Muscle layer of duodenum (tissue), 2 donors: Measurements from ENCODE around the gene CDH13.

Experiments
- H3K27ac ChIP-seq: one replicate; pipeline ENCODE4 v1.7.0; 2013; ENCODE audit warnings: mild to moderate bottlenecking, low read length
- H3K27me3 ChIP-seq: one replicate; pipeline ENCODE4 v1.7.0; 2013; ENCODE audit warnings: low read depth, mild to moderate bottlenecking, control low read depth, low read length
- H3K36me3 ChIP-seq, 2 donors: one replicate each; pipeline ENCODE4 v1.7.0; 2013; ENCODE audit warnings: low read length in 2 of 2, control low read depth in 1 of 2, mild to moderate bottlenecking in 1 of 2; ENCODE audit not compliant: insufficient read depth in 2 of 2, control insufficient read depth in 1 of 2
- H3K4me1 ChIP-seq, 2 donors: one replicate each; pipeline ENCODE4 v1.7.0; 2013; ENCODE audit warnings: low read length in 2 of 2, mild to moderate bottlenecking in 2 of 2, control low read depth in 1 of 2, moderate library complexity in 1 of 2; ENCODE audit not compliant: insufficient read depth in 2 of 2, control insufficient read depth in 1 of 2
- H3K4me3 ChIP-seq, 2 donors: one replicate each; pipeline ENCODE4 v1.7.0; 2013; ENCODE audit warnings: low read length in 2 of 2, low read depth in 1 of 2, mild to moderate bottlenecking in 1 of 2
- H3K9me3 ChIP-seq, 2 donors: one replicate each; pipeline ENCODE4 v1.7.0; 2013; ENCODE audit warnings: low read length in 2 of 2, control low read depth in 1 of 2, mild to moderate bottlenecking in 1 of 2; ENCODE audit not compliant: control insufficient read depth in 1 of 2
- donor health status: healthy.

CDH13 gene

DNA sequence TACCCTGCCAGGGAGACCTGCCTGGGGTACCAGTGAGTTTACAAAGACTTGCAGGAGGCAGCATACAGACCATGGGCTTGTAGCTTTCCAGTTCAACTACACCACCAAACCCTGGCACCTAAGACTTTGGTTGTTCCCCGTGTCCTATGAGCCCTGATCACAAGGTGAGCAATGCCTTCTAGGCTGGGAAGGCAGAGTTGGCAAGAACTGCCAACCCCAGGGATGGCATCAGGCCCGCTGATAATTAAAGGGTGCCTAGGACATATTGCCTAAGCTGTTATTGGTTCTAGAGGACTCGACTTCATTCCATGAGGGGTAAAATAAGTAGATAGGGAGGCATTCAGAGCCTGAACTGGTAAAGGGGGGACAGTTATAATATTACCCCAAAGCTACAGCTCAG, 41.3 kb downstream of the CDH13 start:
- Histone ChIP-seq H3K27me3 (no peaks in the 10 kb centered on the region), H3K36me3 (no peaks in the 10 kb centered on the region), H3K4me3 (no peak overlapping the region), H3K27ac (no peak overlapping the region), H3K9me3 (no peaks in the 10 kb centered on the region), H3K4me1 (no peaks in the 10 kb centered on the region)

DNA sequence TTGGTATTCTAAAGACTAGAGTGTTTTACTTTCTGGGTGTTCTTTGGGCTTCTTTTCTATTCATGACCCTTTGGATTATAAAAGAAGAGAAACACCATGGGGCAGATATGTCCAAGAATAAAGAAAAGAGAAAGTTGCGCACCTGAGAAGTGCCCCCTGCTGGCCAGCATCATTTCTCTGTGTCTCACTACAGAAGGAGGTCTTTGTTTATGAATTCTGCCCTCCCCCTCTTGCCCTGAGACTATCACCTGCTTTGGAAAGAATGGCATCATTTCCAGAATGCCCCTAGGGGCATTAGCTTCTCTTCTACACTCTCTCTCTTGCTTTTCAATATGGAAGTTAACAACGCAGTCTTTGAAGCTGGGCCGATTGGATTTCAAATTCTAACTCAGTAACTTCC, 45.0 kb downstream of the CDH13 start:
- Histone ChIP-seq H3K4me3 (no peak overlapping the region), H3K36me3 (no peaks in the 10 kb centered on the region), H3K4me1 (no peaks in the 10 kb centered on the region), H3K27ac (no peak overlapping the region), H3K27me3 (no peaks in the 10 kb centered on the region), H3K9me3 (no peaks in the 10 kb centered on the region)

DNA sequence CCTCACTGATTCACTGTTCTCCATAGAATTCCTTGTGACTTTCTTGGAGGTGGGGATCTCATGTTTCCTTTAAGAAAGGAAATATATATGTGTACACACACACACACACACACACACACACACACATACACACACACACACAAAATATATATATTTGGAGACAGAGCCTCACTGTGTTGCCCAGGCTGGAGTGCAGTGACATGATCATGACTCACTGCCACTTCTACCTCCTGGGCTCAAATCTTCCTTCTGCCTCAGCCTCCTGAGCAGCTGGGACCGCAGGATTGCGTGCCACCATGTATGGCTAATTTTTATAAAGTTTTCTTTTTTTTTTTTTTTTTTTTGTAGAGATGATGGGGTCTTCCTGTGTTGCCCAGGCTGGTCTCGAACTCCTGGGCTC, 45.9 kb downstream of the CDH13 start:
- Histone ChIP-seq H3K4me1 (no peaks in the 10 kb centered on the region), H3K27me3 (no peaks in the 10 kb centered on the region)

DNA sequence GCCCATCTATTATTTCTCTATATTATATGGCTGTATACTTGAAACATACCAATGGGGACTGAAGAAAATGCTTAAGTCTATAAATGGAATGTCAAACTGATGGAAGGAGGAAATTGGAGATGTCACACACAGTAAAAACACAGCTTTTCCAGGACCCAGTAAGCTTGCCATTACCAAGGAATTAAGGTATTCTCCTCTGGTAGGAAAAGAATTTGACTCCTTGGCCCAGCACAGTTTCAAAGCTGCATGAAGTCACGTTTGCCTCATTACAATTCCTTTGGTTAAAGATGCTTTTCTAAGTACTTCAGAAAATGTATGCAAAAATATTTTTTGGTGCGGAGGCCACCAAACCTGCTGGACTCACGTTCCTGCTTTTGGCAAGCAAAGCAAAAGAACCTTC, 48.5 kb downstream of the CDH13 start:
- Histone ChIP-seq H3K27ac (no peak overlapping the region), H3K4me3 (no peak overlapping the region), H3K27me3 (no peaks in the 10 kb centered on the region), H3K4me1 (no peaks in the 10 kb centered on the region), H3K36me3 (no peaks in the 10 kb centered on the region), H3K9me3 (no peaks in the 10 kb centered on the region)

More for the DNA sequence above, 45.9 kb downstream of the CDH13 start:
- H3K36me3 ChIP-seq = no peaks in the 10 kb centered on the region
- H3K27ac ChIP-seq = no peak overlapping the region
- no peaks in the 10 kb centered on the region for H3K9me3 ChIP-seq
- H3K4me3 ChIP-seq = no peak overlapping the region

DNA sequence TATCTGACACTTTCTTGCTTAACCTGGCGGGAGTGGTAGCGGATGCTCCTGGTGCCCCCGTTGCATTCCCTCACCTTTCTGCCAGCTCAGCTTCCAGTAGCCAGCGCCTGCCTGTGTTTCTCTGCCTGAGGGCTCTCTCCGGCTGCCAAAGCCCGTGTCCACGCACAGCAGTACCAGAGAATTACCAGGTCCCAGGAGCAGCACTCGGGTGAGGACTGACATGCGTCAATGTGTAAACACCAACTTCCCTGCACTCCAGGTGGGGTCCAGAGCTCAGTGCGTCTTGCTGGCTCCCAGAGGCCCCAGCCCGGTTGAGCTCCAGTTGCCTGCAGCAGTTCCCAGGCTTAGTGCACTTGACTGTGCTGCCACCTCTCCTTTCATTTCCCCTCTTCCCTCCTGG, 54.8 kb downstream of the CDH13 start:
- H3K4me1 ChIP-seq = no peaks in the 10 kb centered on the region
- H3K9me3 ChIP-seq = no peaks in the 10 kb centered on the region
- no peaks in the 10 kb centered on the region for H3K36me3 ChIP-seq
- H3K27ac ChIP-seq = no peak overlapping the region
- H3K27me3 ChIP-seq = no peaks in the 10 kb centered on the region
- H3K4me3 ChIP-seq = no peak overlapping the region

DNA sequence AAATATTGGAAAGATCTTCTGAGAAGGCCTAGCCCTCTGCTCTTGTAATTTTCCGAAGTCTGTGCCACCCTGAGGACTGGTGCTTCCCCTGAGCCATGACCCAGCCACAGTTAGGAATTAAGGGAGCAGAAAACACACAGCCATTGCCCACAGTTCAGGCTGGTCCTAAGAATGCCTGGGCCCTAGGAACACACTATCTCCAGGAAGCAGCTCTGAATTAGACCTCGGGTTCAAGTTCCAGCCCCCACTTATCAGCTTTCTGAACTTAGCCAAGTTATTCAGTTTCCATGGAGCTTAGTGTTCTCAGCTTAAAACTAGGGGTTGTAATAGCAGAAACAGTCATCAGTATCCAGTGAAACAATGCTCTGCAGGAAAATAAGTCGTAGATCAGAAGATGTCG, 56.0 kb downstream of the CDH13 start:
- no peak overlapping the region for H3K4me3 ChIP-seq
- no peaks in the 10 kb centered on the region for H3K27me3 ChIP-seq
- no peaks in the 10 kb centered on the region for H3K4me1 ChIP-seq
- H3K36me3 ChIP-seq = no peaks in the 10 kb centered on the region
- H3K9me3 ChIP-seq = no peaks in the 10 kb centered on the region
- H3K27ac ChIP-seq = no peak overlapping the region

DNA sequence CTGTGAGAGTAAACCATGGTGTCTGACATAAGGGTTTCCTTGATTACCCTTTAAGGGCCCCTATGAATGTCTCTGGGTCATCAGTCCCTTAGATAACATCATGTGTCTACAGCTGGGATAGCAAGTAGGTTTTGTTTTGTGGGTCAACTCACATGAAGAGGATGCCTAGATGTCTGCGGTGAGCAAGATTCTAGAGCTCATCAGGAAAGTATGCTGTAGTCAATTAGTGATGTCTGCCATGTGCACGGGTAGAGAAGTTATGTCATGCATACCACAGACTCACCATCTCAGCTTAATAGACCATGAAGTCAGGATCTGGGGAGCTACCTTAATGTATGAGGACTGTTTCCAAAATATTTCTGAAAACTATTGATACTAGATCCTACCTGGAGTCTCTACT, 57.5 kb downstream of the CDH13 start:
- Histone ChIP-seq H3K27ac (no peak overlapping the region), H3K27me3 (no peaks in the 10 kb centered on the region), H3K4me1 (no peaks in the 10 kb centered on the region), H3K36me3 (no peaks in the 10 kb centered on the region), H3K9me3 (no peaks in the 10 kb centered on the region), H3K4me3 (no peak overlapping the region)

DNA sequence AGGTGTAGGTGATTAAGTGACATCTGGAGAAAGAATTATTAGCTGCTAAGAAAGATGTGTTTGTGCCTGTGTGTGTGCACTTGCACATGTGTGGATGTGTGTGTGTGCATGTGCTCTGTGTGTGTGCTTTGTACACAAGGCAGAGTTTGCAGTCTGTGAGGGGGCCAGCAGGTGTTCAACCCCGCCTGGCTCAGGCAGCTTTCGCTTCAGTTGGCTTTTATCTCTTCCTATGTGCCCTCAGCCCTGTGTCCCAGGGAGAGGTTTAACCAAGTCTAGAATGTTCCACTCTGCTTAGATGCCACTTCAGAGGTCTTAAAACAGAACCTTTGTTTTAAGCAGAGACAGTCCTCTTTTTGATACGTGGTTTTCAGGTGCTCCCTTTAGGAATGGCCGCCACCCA, 58.8 kb downstream of the CDH13 start:
- H3K27ac ChIP-seq = no peak overlapping the region
- H3K9me3 ChIP-seq = no peaks in the 10 kb centered on the region
- H3K4me3 ChIP-seq = no peak overlapping the region
- H3K27me3 ChIP-seq = no peaks in the 10 kb centered on the region
- H3K4me1 ChIP-seq = no peaks in the 10 kb centered on the region
- no peaks in the 10 kb centered on the region for H3K36me3 ChIP-seq

DNA sequence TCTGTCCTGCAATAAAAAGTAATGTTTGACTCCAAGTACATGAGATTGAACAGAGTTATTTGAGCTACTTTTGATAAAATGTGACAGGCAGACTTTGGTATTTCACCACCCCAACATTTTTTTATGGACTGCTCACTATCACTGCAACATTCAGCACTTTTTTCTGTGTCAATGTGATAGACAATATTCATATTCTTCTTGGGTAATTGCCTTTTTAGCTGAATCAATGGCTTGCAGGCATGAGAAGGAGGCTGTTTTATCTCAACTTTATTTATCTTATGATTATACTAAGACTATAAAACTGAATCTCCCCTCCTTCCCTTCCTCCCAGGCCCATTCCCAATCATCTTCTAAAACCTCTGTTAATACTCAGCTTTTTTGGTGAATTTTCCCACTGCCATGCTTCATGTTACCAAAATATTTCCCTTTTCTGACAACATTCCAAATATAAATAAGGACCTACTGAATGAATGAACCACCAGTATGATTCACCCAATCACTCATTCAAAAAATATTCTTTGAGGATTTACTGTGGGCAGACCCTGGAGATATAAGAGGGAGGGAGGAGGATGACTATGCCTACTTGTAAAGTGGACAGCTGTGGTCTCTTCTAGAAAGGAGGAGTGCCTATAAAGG, 67.6 kb downstream of the CDH13 start:
- H3K27ac ChIP-seq = no peak overlapping the region
- H3K9me3 ChIP-seq = no peaks in the 10 kb centered on the region
- no peaks in the 10 kb centered on the region for H3K36me3 ChIP-seq
- peaks cover 0 to 4% of the 10 kb centered on the region in 2 donors for H3K4me1 ChIP-seq
- no peaks in the 10 kb centered on the region for H3K27me3 ChIP-seq
- no peak overlapping the region for H3K4me3 ChIP-seq

DNA sequence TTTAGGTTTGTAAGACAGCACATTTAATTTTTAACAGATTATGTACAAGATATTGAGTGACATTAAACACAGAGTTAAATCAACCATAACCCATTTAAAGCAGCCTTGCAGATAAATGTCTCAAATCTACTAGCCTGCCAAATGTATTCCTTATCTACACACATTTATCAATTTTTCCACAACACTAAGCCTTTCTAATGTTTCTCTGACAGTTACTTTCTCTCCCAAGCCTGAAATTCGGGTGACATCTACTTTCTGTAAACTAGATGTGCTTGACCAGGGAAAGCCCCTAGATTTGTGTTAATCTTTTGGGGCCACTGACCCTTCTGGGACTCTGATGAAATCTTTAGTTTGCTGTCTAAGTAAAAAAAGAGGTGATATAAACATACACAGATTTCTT, 69.0 kb downstream of the CDH13 start:
- H3K27me3 ChIP-seq = no peaks in the 10 kb centered on the region
- no peak overlapping the region for H3K27ac ChIP-seq
- no peaks in the 10 kb centered on the region for H3K36me3 ChIP-seq
- H3K4me1 ChIP-seq = peaks cover 0 to 4% of the 10 kb centered on the region in 2 donors
- H3K9me3 ChIP-seq = no peaks in the 10 kb centered on the region
- H3K4me3 ChIP-seq = no peak overlapping the region

DNA sequence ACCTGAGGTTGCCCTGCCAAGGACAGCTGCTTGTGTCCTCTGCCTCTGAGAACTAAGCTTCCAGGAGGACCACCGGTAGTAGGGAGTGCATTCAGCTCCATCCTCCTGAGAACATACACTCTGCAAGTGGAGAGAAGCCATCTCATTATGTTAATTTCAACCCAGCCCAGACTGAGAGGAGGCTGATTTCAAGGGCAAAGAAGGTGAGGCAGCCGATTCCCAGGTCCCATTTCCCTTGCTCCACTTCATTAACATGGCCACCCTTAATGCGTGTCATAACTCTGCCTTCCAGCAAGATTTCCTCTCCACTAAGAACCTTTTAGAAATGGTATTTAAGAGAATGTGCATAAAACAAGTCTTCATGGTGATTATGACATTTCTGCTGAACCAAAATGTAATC, 72.5 kb downstream of the CDH13 start:
- Histone ChIP-seq H3K4me3 (no peak overlapping the region), H3K27ac (no peak overlapping the region), H3K27me3 (no peaks in the 10 kb centered on the region), H3K9me3 (no peaks in the 10 kb centered on the region), H3K36me3 (no peaks in the 10 kb centered on the region), H3K4me1 (peaks cover 0 to 4% of the 10 kb centered on the region in 2 donors)

DNA sequence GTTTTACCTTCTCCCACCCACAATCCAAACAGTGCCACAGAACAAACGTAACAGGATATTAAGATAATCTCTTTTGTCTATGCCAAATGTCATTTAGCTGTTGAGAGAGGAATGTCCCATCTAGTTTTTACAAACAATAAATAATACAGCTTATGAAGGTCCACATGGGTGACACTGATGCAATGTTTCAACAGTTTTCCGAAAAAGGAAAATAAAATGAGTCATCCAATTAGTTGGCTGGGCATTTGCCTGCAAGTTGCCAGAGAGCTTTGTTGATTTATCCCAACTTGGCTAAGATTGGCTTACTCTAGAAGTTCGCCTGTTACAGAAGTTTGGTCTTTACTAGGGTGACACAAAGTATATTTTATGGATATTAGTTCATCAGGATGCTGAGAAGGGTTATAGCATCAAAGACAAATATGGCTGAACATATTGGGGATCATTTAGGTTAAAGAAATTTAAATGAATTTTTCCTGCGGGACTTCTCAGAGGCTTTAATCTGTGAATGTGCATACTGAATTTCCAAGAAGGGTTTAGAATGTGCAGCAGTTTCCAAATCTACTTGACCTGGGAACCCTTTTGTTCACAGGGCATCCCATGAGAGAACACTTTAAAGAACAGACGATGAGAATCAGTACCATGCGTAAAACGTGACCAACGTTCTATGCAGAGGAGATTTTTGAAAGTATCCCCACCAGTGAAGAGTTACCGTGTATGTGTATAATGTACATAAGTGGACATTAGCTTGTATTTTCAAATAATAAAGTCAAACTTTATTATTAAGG, 73.1 kb downstream of the CDH13 start:
- Histone ChIP-seq H3K27ac (no peak overlapping the region), H3K27me3 (no peaks in the 10 kb centered on the region), H3K36me3 (no peaks in the 10 kb centered on the region), H3K4me3 (no peak overlapping the region), H3K4me1 (peaks cover 0 to 4% of the 10 kb centered on the region in 2 donors), H3K9me3 (no peaks in the 10 kb centered on the region)
